Activated naive CD8-positive, alpha-beta T cell treated with anti-CD3 and anti-CD28 coated beads, Interleukin-2, amount 10 ng/mL, durations not matched to agents 7 days and 5 days (primary cell): ENCODE results near the gene ENGASE. TPM values are rescaled to one million over a fixed set of nuclear protein-coding genes. Genes with fewer than 3 reads are reported as not detected.
"Not testable (repeated sequence)": the region's sequence is repeated elsewhere in the genome, so short reads cannot be mapped to it uniquely, and the experiment has no call there.

ENCODE experiments used
- ATAC-seq: fragments of 150-1000 bp; cut with Tn5 transposase; one replicate; pipeline ENCODE4 v1.10.0; 2021; ENCODE audit warnings: low read depth, moderate library complexity
- POLR2A ChIA-PET: fragments of 350-600 bp; sonication (Branson Sonifier 250); formaldehyde crosslinking; loops from one replicate; lab custom pipeline; 2021; ENCODE audit warnings: antibody characterized with exemption; lab: Charles Lee
- DNase-seq: peaks from one replicate; pipeline ENCODE4 v3.0.0; 2021
- H3K27ac Mint-ChIP-seq: one replicate; pipeline ENCODE4 v1.8.0; 2022; ENCODE audit warnings: mild to moderate bottlenecking, mixed read lengths
- H3K27me3 Mint-ChIP-seq: one replicate; pipeline ENCODE4 v1.8.0; 2022; ENCODE audit warnings: mild to moderate bottlenecking, moderate library complexity, mixed read lengths
- H3K36me3 Mint-ChIP-seq: one replicate; pipeline ENCODE4 v1.8.0; 2021; ENCODE audit warnings: mild to moderate bottlenecking, mixed read lengths
- H3K4me1 Mint-ChIP-seq: one replicate; pipeline ENCODE4 v1.8.0; 2021; ENCODE audit warnings: mixed read lengths
- H3K4me3 Mint-ChIP-seq: one replicate; pipeline ENCODE4 v1.8.0; 2022; ENCODE audit warnings: mild to moderate bottlenecking, moderate library complexity, mixed read lengths
- H3K9me3 Mint-ChIP-seq: one replicate; pipeline ENCODE4 v1.8.0; 2021; ENCODE audit warnings: mixed read lengths
- total RNA-seq, 2 experiments: library from RNA; stranded (reverse); gene quantifications; one replicate each; pipeline ENCODE4 v1.2.3, GENCODE V29; 2021

The ENGASE gene
- total RNA-seq, 2 experiments from 2014 or later: 72.8 to 78.2 TPM

DNA sequence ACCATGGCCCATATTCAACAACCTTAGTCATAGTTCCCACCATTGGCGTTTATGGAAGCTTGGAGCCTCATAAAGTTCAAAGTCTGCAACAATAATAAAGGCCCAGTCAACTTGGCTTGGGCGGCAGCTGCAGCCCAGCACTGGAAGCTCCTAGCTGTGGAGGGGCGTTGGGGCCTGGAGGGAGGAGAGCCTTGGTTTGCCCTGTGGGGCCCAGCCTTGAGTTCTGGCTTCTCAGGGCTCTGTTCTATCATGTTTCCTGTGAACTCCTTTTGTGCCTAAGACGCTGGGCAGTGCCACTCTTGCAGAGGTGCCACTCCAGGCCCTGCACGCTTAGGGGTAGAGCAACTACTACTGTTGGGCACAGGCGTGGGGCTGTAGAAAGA, 927 bp upstream of the ENGASE start:
- POLR2A ChIA-PET: no interaction called here
- Mint-ChIP-seq H3K27me3 (no peaks in the 10 kb centered on the region), H3K27ac (no peak overlapping the region), H3K4me1 (peaks cover 6% of the 10 kb centered on the region), H3K9me3 (no peaks in the 10 kb centered on the region), H3K36me3 (no peaks in the 10 kb centered on the region), H3K4me3 (no peak overlapping the region)
- DNase-seq: peak; percentile 27
- no peak for ATAC-seq

- not testable (repeated sequence) for H3K36me3 Mint-ChIP-seq, H3K9me3 Mint-ChIP-seq, ATAC-seq, H3K27me3 Mint-ChIP-seq, DNase-seq, H3K4me1 Mint-ChIP-seq
- Mint-ChIP-seq H3K4me3 (peak overlapping the region; percentile 64), H3K27ac (peak overlapping the region; percentile 60)
- POLR2A ChIA-PET: interaction anchor here (0.6 to 1.4 kb wide), 3 partner anchors 9 to 64 kb away, joined by 3 to 8 read pairs (median 3); partner anchors contain the start of gene CANT1
Observed at GRCh38 chr17:79074121-79074648, 439 bp upstream of the ENGASE start.

DNA sequence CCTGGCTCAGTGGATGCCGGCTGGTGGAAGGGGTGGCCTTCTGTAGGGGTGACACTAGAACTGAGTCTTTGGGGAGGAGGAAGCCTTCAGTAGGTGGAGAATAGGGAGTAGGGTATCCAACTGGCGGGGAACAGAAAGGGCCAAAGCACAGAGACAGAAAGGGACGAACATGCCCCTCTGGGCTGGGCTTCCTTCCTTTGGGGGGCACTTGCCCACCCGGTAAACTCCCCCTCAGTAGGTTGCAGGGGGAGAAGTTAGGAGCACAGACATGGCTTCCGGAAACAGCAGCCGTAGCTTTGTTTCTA, 774 bp downstream of the ENGASE start:
- H3K27ac Mint-ChIP-seq: peak overlapping the region; percentile 77
- peak overlapping the region; percentile 87 for H3K4me3 Mint-ChIP-seq
- H3K9me3 Mint-ChIP-seq: no peaks in the 10 kb centered on the region
- ATAC-seq: peak; percentile 29
- DNase-seq: no peak
- no peaks in the 10 kb centered on the region for H3K27me3 Mint-ChIP-seq
- peaks cover 6% of the 10 kb centered on the region for H3K4me1 Mint-ChIP-seq
- POLR2A ChIA-PET: interaction anchor here (1.4 kb wide), 1 partner anchor 66 kb away, joined by 8 read pairs; the partner anchor contains the start of gene CANT1
- H3K36me3 Mint-ChIP-seq: peaks cover 2% of the 10 kb centered on the region

DNA sequence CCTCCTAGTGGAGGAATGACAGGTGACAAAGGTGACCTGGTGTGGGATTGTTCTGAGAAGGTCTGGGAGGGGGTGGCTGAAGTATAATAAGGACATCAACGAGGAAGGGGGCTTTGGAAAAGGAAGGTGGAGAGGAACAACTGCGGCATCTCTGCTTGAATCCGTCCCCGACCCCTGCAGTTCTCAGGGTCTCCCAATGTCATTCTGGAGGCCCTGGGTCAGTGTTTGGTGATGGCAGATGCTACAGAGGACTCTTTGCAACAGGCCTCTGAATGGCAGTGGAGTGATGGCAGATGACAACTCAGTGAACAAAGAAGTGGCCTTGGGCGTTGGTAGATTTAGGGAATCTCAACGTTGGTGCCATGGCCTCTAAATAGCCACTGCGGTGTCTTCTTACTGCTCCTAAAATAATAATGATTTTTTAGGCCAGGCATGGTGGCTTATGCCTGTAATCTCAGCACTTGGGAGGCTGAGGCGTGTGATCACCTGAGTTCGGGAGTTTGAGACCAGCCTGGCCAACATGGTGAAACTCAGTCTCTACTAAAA, 1.3 kb downstream of the ENGASE start:
- peaks cover 5% of the 10 kb centered on the region for H3K36me3 Mint-ChIP-seq
- DNase-seq (peak; percentile 19), ATAC-seq (no peak)
- no peaks in the 10 kb centered on the region for H3K9me3 Mint-ChIP-seq
- H3K4me1 Mint-ChIP-seq: peaks cover 6% of the 10 kb centered on the region
- H3K27me3 Mint-ChIP-seq: no peaks in the 10 kb centered on the region
- peak overlapping the region; percentile 87 for H3K4me3 Mint-ChIP-seq
- POLR2A ChIA-PET: no interaction called here
- H3K27ac Mint-ChIP-seq: peak overlapping the region; percentile 77

GRCh38 chr17:79077587-79077986, 3.0 kb downstream of the ENGASE start:
- ATAC-seq (no peak), DNase-seq (peak; percentile 14)
- H3K27me3 Mint-ChIP-seq: no peaks in the 10 kb centered on the region
- H3K36me3 Mint-ChIP-seq: peaks cover 7% of the 10 kb centered on the region
- peaks cover 6% of the 10 kb centered on the region for H3K4me1 Mint-ChIP-seq
- no peak overlapping the region for H3K4me3 Mint-ChIP-seq
- no peaks in the 10 kb centered on the region for H3K9me3 Mint-ChIP-seq
- POLR2A ChIA-PET: no interaction called here
- no peak overlapping the region for H3K27ac Mint-ChIP-seq

GRCh38 chr17:79078476-79079190, 4.0 kb downstream of the ENGASE start:
- no peak overlapping the region for H3K4me3 Mint-ChIP-seq
- no peak for ATAC-seq
- POLR2A ChIA-PET: no interaction called here

DNA sequence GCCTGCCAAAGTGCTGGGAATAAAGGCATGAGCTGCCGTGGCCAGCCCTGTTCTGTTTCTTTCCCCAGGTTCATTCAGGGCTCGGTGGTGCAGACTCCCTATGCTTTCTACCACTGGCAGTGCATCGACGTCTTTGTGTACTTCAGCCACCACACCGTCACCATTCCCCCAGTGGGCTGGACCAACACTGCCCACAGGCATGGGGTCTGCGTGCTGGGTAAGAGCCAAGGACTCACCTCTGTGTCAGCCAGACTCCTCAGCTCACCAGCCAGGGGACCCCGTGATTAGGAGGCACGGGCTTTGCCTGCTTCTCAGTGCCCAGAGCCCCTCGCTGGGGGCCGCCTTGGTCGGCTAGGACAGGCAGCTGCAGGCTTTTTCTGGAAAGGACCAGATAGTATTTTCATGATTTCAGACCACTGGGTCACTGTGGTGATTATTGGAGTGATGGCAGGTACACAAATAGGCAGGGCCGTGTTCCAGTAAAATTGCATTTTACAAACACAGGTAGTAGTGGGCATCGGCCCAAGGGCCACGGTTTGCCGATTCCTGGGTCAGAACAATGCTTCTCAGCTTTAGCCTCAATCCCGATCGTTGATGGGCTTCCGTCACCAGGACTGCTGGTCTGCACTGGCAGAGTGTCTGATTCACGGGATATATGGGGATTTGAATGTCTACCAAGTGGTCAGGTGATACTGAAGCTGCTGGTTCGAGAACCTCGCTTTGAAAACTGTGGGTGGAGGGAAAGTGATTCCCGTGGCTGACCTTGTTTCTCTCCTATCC, 5.0 kb downstream of the ENGASE start:
- Mint-ChIP-seq H3K27ac (no peak overlapping the region), H3K4me3 (no peak overlapping the region), H3K36me3 (peaks cover 7% of the 10 kb centered on the region), H3K27me3 (no peaks in the 10 kb centered on the region), H3K9me3 (no peaks in the 10 kb centered on the region), H3K4me1 (peaks cover 5% of the 10 kb centered on the region)
- ATAC-seq (no peak), DNase-seq (no peak)
- POLR2A ChIA-PET: no interaction called here

More at GRCh38 chr17:79078476-79079190, 4.0 kb downstream of the ENGASE start:
- no peak overlapping the region for H3K27ac Mint-ChIP-seq
- H3K4me1 Mint-ChIP-seq: peaks cover 6% of the 10 kb centered on the region
- peaks cover 7% of the 10 kb centered on the region for H3K36me3 Mint-ChIP-seq
- H3K27me3 Mint-ChIP-seq: no peaks in the 10 kb centered on the region
- H3K9me3 Mint-ChIP-seq: no peaks in the 10 kb centered on the region
- no peak for DNase-seq

DNA sequence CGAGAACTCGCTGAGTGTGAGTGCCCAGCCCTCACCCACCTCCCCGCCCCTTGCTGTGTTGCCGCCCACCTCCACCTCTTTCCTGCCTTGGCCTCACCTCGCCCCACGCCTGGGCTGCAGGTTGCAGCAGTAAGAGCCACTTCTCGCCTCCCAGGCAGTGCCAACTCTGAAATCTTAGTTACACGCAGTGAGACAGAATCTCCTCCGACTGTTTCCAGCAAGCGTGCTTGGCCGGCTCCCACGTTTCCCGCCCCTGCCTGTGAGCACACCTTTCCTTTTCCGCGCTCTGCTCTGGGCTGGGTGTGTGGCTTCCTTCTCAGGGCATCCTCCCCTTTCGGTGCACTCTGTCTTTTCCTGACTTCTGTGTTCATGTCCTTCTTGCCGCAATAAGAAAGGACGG, 5.7 kb downstream of the ENGASE start:
- POLR2A ChIA-PET: interaction anchor here (0.7 kb wide), 1 partner anchor 48 kb away, joined by 3 read pairs; no protein-coding TSS in a partner anchor
- DNase-seq: no peak
- Mint-ChIP-seq H3K4me3 (no peak overlapping the region), H3K4me1 (peaks cover 5% of the 10 kb centered on the region), H3K27ac (no peak overlapping the region), H3K27me3 (no peaks in the 10 kb centered on the region), H3K9me3 (no peaks in the 10 kb centered on the region), H3K36me3 (peaks cover 7% of the 10 kb centered on the region)
- no peak for ATAC-seq

DNA sequence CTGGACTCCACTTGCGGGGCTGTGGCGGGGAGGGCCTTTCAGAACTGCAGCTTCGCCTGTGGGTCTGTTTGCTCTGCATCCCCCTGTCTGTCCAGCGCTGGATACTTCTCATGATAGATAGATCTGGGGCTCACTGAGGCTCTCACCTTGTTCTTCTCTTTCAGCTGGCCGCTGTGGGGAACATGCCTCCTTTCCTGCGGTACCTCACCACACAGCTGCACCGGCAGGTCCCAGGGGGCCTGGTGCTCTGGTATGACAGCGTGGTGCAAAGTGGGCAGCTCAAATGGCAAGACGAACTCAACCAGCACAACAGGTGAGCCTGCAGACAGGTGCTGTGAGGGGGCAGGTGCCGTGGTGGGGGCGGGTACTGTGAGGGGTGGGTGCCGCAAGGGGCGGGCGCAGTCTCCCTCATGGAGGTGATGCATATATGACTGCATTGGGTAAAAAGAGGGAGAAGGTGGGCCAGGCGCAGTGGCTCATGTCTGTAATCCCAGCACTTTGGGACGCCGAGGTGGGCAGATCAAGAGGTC, 6.2 kb downstream of the ENGASE start:
- ATAC-seq: no peak
- Mint-ChIP-seq H3K27me3 (no peaks in the 10 kb centered on the region), H3K36me3 (peaks cover 7% of the 10 kb centered on the region), H3K4me1 (peaks cover 1% of the 10 kb centered on the region), H3K27ac (no peak overlapping the region), H3K9me3 (no peaks in the 10 kb centered on the region), H3K4me3 (no peak overlapping the region)
- no peak for DNase-seq
- POLR2A ChIA-PET: interaction anchor here (0.7 kb wide), 1 partner anchor 48 kb away, joined by 3 read pairs; no protein-coding TSS in a partner anchor

DNA sequence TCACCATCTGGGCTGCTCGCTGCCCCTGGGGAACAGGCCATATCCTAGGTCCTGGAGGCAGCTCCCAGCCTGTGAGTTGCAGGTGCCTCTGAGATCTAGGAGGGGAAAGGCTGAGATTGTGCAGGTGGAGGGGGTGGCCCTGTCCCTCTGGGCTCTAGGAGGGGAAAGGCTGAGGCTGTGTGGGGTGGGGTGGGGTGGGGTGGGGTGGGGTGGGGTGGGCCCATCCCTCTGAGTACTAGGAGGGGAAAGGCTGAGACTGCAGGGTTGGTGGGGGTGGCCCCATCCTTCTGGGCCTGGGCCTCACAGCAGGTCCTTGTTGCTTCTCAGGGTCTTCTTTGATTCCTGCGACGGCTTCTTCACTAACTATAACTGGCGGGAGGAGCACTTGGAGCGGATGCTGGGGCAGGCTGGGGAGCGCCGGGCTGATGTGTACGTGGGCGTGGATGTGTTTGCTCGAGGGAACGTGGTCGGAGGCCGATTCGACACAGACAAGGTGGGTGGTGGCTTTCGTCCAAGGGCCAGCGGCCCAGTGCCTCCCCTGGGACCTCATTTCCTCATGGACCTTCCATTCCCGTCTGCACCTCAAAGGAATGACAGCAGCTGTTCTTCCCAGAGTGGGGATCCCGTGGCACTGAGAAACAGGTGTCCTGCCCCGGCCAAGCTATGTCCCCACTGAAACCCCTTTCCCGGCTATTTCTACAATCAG, 7.1 kb downstream of the ENGASE start:
- H3K4me3 Mint-ChIP-seq: no peak overlapping the region
- ATAC-seq: no peak
- H3K36me3 Mint-ChIP-seq: peaks cover 7% of the 10 kb centered on the region
- POLR2A ChIA-PET: no interaction called here
- no peaks in the 10 kb centered on the region for H3K4me1 Mint-ChIP-seq
- DNase-seq: no peak
- no peak overlapping the region for H3K27ac Mint-ChIP-seq
- H3K9me3 Mint-ChIP-seq: no peaks in the 10 kb centered on the region
- no peaks in the 10 kb centered on the region for H3K27me3 Mint-ChIP-seq

GRCh38 chr17:79082311-79083190, 7.9 kb downstream of the ENGASE start:
- DNase-seq (peak; percentile 73), ATAC-seq (no peak)
- Mint-ChIP-seq H3K9me3 (no peaks in the 10 kb centered on the region), H3K27me3 (no peaks in the 10 kb centered on the region), H3K4me3 (no peak overlapping the region), H3K27ac (no peak overlapping the region), H3K36me3 (peaks cover 7% of the 10 kb centered on the region), H3K4me1 (no peaks in the 10 kb centered on the region)
- POLR2A ChIA-PET: interaction anchor here (0.9 kb wide), 1 partner anchor 8 kb away, joined by 3 read pairs; the partner anchor contains the start of gene ENGASE
